Activated T-helper 9 cell treated with anti-CD3 and anti-CD28 coated beads, Interleukin-2, amount 50 U/mL, for 16 hours (primary cell): ENCODE results near the gene PGBD5.

Source experiments
- DNase-seq: peaks from one replicate; pipeline ENCODE4 v3.0.0-alpha.2; 2020; ENCODE audit warnings: low read depth

PGBD5 gene

DNA sequence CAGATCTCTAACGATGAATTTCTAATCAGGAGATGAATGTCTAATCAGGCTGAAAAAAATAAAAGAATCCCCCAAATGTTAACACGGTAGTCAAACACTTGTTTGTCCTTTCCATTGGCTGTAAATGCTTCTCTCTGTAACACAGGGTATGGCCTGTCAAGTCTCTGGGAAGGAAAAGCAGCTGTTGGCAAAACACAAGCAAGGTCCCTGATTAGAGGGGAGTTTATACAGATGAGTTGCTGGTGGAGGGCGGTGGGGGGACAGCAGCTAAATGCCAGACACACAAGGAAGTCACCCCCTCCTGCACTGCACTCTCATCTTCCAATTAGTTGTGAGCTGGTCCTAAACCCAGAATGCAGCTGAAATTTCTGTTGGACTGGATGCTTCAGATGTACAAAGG, 51.0 kb downstream of the PGBD5 start:
- DNase-seq, result no peak

- no peak for DNase-seq
Observed at GRCh38 chr1:230371923-230372703, 54.0 kb downstream of the PGBD5 start.

DNA sequence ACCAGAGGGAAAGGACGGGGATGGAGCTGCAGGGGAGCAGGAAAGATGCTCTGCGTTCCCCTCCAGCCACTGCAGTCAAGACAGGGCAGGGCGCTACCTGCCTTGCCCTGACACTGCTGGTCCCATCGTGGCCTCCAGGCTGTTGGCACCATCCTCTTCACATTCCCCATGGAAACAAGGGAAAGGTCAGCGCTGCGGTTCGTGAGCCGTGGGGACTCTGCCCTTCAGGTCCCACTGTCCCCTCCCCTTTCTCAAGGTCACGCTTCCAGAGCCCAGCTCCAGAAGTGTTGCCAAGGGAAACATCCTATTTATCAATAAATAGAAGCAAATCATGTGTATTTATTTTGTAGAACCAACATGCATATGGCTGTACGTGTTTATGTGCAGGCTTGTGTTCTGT, 56.0 kb downstream of the PGBD5 start:
- DNase-seq, result no peak

- no peak for DNase-seq
Observed at GRCh38 chr1:230368871-230369270, 57.3 kb downstream of the PGBD5 start.

DNA sequence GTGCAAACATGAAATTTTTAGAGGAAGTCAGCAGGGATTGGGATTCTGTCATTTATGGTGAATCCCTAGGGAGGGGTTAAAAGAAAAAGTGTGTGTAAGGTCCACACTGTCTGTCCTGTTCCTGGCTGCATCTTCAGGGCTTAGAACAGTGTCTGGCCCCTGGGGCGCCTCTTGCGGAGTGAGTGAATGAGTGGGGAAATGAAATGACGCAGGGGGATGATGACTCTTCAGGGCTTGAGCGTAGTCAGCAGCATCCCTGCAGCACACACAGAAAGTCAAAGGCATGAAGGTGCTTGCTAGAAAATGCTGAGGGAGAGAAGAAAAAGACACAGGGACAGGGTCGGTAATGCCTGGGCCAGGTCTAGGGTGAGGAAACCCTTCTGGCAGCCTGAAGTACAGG, 57.8 kb downstream of the PGBD5 start:
- DNase-seq, result no peak

GRCh38 chr1:230366504-230366915, 59.6 kb downstream of the PGBD5 start:
- no peak for DNase-seq

DNA sequence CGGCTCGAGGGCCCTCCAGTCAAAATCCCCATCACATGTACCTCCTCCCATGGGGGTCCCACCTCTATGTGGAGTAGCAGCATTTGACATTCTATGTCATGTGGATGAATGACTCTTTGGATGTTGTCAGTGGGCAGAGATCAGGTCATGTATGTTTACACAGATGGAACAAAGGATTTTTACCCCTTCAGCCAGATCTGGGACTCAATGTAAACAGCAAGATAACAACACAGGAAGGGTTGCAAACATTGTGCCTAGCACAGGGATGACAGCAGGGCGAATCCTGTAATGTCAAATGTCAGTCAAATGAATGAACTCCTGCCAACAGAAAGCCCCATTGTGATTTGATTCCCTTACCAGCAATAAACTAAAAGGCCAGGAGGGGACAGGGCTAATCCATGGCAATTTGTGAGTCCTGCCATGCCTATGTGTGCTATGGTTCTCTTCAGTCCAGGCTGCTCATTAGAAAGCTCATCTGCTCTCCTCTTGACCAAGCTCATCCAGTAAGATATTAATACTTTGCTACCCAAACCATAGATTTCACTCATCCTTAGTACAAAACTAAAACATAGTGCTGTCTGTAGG, 60.3 kb downstream of the PGBD5 start:
- DNase-seq, result no peak

DNA sequence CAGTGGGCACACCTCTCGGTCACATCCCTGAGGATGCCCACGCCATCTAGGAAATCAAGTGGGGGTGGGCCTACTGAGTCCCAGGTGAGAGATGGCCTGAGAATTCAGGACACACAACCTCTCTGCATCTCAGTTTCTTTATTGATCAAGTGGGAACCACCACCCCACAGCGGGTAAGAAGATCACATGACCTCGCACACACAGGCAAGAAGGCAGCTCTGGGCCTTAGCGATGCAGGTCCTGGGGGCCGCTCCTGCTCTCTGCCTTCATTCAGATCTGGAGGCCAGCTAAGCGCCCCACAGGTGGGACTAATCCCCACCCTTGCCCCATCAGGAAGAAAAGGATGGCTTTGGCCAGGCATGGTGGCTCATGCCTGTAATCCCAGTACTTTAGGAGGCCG, 63.2 kb downstream of the PGBD5 start:
- no peak for DNase-seq

GRCh38 chr1:230361941-230362340, 64.2 kb downstream of the PGBD5 start:
- DNase-seq, result no peak

- no peak for DNase-seq
Observed at GRCh38 chr1:230359992-230360668, 66.0 kb downstream of the PGBD5 start.

DNA sequence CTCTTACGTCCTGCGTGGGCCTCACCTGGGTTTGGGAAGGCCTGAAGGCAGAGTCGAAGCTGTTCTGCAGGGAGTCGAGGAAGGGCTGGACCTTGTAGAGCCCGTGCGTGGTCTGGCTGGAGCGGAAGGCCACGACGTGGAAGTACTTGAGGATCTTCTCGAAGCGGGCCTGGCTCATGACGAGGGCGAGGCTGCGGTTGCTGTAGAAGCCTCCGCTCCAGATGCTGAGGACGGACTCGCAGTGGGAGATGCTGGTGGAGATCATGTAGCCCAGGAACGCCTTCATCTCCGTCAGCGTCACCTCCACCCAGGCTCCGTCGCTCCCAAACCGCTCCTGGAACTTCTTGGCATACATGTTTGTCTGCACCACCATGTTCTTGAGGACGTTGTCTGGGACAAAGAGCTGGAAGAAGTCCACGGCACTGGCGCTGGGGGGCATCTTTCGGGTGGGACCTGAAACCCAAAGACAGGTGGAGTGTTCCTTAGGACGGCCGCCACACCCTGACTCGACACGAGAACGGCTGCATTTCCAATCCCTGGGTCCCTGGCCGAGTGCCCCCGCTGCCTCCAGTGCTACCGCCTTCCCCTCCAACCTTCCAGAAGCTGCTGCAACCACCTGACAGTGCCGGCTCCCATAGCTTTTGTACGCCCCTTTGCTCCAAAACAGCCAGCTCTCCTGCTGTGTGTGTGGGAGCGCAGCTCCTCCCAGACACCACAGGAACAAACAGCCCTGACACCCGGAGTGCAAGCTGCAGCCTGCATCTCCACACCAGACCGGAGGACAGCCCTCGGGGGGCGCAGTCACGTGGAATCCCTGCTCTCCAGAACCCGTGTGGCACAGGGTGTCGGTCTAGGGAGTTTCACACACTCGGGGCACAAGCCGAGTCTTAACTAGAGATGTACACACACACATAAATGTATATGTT, 69.0 kb downstream of the PGBD5 start:
- DNase-seq, result no peak

DNA sequence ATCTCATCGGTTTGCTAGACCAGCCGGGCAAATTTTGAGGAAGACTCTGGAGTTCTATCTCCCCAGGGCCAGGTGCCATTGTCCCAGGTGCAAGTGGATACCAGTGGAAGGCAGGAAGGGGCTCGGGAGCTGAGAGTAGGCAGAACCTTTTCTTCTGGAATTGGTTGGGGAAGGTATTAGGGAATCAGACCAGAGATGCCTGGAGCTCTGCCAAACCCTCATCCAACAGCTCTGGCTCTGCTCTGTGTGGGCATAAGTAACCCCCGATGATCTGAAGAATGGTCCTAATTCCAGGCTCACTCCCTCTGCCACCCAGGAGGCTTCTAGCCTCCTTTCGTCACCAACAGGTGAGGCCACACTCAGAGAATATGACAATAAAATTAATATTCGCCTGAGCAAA, 69.9 kb downstream of the PGBD5 start:
- DNase-seq, result no peak

DNA sequence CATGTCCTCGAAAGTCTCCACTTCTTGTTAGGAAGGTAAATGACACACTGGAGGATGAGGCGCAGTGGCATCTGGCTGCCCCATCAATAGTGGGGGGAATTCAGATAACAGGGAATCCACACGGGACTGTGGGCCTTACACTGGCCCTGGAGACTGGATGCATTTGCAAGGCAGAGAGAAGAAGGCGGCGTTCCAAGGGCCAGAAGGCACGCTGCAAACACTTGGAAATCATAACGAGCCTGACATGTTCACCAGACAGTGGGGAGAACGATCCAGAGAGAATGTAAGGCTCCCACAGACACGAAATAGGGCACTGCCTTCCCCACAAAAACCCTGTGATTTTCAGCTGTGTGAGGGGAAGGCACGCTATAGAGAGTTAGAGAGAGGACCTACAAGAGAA, 70.5 kb downstream of the PGBD5 start:
- DNase-seq, result no peak

DNA sequence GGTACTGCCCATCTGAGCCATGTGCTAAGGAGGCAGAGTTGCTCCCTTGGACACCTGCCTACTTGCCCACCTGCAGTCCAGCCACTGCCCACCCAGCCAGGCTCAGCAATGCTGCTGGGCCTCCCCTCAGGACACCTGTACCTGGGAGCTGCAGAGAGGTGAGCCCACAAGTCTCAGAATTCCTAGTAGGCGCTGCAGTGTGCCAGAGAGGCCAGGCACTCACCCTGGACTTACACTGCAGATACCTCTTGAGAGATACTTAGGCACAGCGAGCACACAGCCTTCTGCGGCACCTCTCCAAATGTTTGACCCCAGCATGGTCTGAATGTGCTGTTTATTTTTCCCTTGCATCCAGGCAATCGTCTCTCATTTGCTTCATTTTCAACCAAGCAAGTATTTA, 71.0 kb downstream of the PGBD5 start:
- no peak for DNase-seq

GRCh38 chr1:230354005-230354404, 72.1 kb downstream of the PGBD5 start:
- no peak for DNase-seq

DNA sequence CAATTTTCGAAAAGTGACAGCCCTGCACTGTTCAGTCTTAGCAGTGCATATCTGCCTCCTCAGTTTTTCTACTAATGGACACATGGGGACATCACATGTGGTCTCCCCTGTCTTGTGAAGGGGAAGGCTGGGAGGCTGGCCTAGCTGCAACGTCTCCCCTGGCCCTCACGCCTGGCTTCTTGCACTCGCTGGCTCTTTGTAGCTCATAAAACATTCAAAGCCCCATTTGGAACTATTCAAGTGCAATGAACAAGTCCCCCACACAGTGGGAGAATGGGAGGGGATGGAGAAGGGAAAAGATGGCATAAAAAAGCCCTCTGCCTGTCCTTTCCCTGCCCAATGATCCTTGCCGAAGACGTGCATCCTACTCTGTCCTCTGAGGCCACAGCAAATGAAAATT, 73.6 kb downstream of the PGBD5 start:
- no peak for DNase-seq

- no peak for DNase-seq
Observed at GRCh38 chr1:230351983-230352382, 74.1 kb downstream of the PGBD5 start.

DNA sequence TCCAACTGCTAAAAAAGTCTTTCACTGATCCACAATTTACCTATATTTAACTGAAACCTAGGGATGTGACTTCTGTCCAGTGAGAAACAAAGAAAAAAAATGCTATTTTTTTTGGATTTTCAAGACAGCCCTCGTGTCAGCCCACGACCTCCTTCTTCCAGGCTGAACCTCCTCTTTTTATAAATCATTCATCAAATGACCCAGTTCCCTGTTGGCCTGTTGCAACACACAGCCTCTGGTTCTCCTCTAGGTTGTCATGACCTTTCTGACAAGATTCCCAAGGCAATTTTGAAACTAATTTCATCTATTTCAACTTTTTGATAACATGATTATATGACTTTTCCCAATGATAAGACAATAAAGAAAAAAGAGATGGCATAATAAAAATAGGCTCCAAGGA, 74.6 kb downstream of the PGBD5 start:
- DNase-seq, result no peak

DNA sequence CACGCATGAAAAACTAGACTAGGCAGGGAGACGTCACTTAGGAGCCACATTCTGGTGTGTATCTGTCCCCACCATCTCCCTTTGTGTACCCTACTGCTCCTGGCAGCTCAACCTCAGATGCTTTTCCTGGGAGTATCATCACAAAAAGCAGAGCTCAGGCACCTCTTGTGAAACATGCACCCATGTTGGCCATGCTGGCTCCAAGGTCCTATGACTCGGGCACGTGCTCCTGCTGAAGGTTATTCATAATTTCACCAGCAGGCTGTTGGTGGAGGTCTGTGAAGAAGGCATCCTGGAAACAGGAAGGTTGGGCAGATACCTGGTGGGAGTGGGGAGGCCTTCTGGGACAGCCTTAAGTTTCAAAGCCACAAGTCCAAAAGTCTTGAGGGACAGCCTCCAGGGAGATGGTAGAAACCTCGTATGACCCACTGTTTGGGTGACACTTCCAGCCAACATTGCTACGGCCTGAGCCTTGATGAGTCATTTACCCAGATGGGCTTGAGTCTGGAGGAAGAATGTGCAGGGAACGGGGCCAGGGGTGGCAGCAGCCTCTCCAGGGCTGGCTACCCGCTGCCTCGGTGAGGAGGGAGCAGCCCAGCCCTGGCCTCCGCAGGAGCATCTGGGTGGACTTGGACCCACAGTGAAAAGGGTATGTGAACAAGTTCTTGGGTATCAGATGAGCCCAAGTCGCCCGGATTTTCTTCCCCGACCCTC, 75.8 kb downstream of the PGBD5 start:
- DNase-seq, result no peak

DNA sequence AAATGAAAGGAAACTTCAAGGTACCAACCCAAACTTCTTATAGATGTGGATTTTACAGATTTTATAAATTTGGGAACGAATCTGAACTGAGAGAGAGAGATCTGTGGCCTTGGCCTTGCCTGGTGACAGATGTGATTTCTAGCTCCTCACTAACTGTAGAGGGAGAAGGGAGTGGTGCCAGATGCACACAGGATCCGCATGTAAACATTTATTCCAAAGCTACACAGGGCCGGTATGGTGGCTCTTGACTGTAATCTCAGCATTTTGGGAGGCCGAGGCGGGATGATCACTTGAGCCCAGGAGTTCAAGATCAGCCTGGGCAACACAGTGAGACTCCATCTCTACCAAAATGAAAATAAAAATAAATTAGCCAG, 77.1 kb downstream of the PGBD5 start:
- DNase-seq, result no peak

GRCh38 chr1:230348386-230349019, 77.6 kb downstream of the PGBD5 start:
- DNase-seq, result no peak
